ENCODE data around the gene IL3RA.
A peak's percentile ranks its signal among the peaks of the same experiment; 100 is the strongest.
"Not testable (repeated sequence)": the region's sequence is repeated elsewhere in the genome, so short reads cannot be mapped to it uniquely, and the experiment has no call there.

Gene IL3RA
- long read RNA-seq, donor 1, partial matches to known transcripts = 1,102 of 1,144 reads
- long read RNA-seq, donor 1, other reads (novel, unspliced or antisense) = 41 of 1,144 reads
- long read RNA-seq, donor 2, partial matches to known transcripts = 985 of 1,036 reads
- long read RNA-seq, donor 2, other reads (novel, unspliced or antisense) = 50 of 1,036 reads
- long read RNA-seq, donor 3, partial matches to known transcripts = 527 of 536 reads
- long read RNA-seq, donor 3, other reads (novel, unspliced or antisense) = 9 of 536 reads
- long read RNA-seq, donor 4, partial matches to known transcripts = 928 of 970 reads
- long read RNA-seq, donor 4, other reads (novel, unspliced or antisense) = 40 of 970 reads
- long read RNA-seq, donor 5, partial matches to known transcripts = 1,463 of 1,523 reads
- long read RNA-seq, donor 5, other reads (novel, unspliced or antisense) = 58 of 1,523 reads
- long read RNA-seq, donor 6, partial matches to known transcripts = 1,122 of 1,174 reads
- long read RNA-seq, donor 6, other reads (novel, unspliced or antisense) = 52 of 1,174 reads
- long read RNA-seq, donor 7, partial matches to known transcripts = 1,575 of 1,637 reads
- long read RNA-seq, donor 7, other reads (novel, unspliced or antisense) = 61 of 1,637 reads
- long read RNA-seq, donor 8, partial matches to known transcripts = 975 of 1,008 reads
- long read RNA-seq, donor 8, other reads (novel, unspliced or antisense) = 33 of 1,008 reads

DNA sequence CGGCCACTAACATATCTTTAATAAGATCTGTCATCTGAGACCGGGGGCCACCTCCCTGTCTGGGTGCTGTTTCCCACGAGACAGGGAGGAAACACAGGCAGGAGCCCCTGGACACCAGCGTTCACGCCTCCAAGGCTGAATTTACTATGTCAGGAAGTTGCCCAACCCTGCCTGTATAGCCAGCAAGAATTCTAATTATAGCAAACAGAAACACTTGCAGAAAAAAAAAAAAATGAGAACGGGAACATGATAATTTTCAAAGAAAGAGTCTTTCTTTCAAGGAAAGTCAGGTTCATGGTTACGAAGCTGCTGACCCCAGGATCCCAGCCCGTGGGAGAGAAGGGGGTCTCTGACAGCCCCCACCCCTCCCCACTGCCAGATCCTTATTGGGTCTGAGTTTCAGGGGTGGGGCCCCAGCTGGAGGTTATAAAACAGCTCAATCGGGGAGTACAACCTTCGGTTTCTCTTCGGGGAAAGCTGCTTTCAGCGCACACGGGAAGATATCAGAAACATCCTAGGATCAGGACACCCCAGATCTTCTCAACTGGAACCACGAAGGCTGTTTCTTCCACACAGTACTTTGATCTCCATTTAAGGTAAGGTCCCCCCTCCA lies at the start of gene IL3RA:
Gene IL3RA, plus strand, starts transcription at position 455 of the 613 bp plus-strand sequence. CDS start 4,981 bp downstream, outside the sequence.
- DNase-seq = peak; percentile 22

DNA sequence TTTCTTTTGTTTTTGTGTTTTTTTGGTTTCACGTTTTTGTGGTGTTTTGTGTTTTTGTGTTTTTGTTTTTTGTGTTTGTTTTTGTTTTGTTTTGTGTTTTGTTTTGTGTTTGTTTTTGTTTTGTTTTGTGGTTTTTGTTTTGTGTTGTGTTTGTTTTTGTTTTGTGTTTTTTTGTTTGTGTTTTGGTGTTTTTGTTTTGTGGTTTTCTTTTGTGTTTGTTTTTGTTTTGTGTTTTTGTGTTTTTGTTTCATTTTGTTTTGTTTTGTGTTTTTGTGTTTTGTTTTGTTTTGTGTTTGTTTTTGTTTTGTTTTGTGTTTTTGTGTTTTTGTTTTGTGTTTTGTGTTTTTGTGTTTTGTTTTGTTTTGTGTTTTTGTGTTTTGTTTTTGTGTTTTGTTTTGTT lies 47.0 kb upstream of the IL3RA start:
- no peak for DNase-seq

DNA sequence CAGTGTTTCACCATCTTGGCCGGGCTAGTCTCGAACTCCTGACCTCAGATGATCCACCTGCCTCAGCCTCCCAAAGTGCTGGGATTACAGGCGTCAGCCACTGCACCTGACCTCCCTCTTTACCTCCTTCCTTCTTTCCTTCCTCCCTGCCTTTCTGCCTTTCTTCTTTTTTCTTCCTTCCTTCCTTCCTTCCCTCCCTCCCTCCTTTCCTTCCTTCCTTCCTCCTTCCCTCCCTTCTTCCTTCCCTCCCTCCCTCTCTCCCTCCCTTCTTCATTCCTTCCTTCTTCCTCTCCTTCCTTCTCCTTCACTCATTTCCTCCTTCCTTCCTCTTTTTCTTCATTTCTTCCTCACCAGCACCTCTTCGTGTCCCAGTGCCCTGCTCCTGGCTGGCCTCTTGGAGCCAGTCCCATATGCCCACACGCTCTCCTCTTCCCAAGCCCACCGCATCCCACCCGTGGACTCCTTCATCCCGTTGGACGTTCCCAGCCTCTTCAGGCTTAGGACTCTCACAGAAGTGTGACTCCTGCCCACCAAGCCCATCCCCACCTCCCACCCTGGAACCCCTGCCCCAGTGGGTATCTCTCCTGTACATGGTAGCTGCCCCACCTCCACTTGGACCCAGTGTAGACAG lies 45.4 kb upstream of the IL3RA start:
- DNase-seq = no peak

DNA sequence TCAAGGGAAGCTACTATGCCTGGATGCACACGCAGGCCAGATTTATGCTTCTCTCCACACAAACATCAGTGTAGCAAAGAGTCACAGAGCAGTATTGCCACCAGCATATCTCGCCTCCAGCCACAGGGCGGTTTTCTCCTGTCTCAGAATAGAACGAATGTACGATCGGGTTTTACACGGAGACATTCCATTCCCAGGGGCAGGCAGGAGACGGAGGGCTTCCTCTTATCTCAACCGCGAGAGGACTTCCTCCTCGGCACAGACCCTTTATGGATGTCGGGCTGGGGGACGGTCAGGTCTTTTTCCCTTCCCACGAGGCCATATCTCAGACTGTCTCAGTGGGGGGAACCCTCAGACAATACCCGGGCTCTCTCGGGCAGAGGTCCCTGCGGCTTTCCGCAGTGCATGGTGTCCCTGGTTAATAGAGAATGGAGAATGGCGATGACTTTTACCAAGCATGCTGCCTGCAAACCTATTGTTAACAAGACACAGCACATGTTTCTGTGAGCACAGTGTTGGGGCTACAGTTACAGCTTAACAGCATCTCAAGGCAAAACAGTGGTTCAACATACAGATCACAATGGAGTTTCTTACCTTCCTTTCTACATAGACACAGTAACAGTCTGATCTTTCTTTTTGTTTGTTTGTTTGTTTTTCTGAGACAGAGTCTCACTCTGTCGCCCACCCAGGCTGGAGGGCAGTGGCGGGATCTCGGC lies 43.9 kb upstream of the IL3RA start:
- DNase-seq = peak; percentile 29

DNA sequence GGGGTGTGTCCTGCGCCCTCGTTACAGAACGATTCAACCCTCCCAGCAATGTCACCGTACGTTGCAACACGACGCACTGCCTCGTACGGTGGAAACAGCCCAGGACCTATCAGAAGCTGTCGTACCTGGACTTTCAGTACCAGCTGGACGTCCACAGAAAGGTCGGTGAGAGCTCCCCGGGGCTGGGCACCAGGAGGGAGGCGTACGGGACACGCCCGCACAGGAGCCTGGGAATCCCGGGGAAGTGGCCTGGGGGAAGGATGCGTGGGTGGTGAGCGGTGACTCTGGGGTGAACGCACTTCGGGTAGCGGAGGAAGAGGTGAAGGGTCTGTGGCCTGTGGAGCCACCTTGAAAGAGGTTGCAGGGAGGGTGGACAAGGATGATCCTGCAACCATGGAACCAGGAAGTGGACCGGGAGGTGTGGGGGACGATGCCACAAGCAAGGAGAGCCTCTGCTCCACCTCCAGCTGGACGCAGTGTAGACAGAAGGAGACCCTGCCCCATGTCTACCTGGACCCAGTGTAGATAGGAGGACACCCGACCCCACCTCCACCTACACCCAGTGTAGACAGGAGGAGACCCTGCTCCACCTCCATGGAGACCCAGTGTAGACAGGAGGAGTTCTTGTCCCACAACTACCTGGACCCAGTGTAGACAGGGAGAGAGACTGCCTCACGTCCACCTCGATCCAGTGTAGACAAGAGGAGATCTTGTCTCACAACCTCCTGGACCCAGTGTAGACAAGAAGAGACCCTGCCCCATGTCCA lies 42.1 kb upstream of the IL3RA start:
- no peak for DNase-seq

GRCh38 chrX:1295550-1295949 lies 41.0 kb upstream of the IL3RA start:
- DNase-seq = no peak

DNA sequence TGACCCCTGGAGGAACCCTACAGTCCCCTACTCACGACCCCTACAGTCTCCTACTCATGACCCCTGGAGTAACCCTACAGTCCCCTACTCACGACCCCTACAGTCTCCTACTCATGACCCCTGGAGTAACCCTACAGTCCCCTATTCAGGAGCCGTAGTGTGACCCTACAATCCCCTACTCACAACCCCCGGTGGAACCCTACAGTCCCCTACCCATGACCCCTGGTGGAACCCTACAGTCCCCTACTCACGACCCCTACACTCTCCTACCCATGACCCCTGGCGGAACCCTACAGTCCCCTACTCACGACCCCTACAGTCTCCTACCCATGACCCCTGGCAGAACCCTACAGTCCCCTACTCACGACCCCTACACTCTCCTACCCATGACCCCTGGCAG lies 39.0 kb upstream of the IL3RA start:
- not testable (repeated sequence) for DNase-seq

- DNase-seq = no peak
Measured at GRCh38 chrX:1300449-1300848, 36.1 kb upstream of the IL3RA start.

DNA sequence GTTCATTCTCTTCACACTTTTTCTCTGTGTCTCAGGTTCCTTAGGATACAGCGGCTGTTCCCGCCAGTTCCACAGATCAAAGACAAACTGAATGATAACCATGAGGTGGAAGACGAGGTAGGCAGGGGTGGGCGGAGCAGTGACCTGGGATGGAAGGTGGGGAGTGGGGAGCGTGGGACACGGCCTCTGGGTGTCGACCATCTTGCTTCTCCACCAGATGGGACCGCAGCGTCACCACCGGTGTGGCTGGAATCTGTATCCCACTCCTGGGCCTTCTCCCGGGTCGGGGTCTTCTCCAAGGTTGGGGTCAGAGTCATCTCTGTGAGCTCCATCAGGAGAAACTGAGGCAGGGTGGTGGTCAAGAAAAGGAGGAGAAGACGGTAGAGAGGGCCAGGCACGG lies 31.2 kb upstream of the IL3RA start:
- DNase-seq = no peak

DNA sequence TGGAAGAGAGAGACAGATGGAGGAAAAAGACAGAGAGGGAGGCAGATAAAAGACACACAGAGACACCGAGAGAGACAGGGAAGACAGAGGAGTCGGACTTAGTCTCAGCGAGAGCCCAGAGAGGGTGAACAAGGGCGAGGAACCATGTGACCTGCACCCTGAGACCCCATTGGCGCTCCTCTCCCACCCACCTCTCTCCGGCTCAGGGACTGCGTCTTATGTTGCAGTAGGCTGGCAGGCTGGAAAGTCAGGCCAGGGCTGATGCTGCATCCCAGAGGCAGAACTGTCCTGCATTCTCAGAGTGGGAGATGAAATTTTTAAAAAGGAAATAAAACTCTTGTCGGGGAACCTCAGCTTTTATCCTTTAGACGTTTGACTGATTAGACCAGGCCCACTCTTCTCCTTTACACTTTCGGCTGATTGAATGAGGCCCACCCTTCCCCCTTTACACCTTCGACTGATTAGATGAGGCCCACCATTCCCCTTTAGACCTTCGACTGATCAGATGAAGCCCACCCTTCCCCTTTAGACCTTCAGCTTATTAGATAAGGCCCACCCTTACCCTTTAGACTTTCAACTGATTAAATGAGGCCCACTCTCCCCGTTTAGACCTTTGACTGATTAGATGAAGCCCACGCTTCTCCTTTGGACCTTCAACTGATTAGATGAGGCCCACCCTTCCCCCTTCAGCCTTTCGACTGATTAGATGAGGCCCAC lies 29.5 kb upstream of the IL3RA start:
- no peak for DNase-seq

- no peak for DNase-seq
Measured at GRCh38 chrX:1307626-1308340, 28.8 kb upstream of the IL3RA start.

DNA sequence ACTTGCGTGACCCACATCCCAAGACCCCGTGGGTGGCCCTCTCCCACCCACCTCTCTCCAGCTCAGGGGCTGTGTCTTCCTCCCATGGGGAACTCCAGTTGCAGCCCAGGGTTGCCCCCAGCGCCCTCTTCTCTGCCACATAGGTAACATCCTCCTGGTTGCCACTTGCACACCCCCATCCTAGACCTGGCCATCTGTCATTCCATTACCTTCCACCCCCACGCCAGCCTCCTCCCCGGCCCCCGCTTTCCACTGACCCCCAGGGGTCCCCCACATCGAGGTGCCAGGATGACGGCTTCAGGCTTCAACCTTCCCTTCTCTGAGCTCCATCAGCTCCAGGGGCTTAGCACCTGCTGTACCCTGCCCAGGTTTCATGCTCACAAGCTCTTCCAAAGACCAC lies 28.1 kb upstream of the IL3RA start:
- no peak for DNase-seq

DNA sequence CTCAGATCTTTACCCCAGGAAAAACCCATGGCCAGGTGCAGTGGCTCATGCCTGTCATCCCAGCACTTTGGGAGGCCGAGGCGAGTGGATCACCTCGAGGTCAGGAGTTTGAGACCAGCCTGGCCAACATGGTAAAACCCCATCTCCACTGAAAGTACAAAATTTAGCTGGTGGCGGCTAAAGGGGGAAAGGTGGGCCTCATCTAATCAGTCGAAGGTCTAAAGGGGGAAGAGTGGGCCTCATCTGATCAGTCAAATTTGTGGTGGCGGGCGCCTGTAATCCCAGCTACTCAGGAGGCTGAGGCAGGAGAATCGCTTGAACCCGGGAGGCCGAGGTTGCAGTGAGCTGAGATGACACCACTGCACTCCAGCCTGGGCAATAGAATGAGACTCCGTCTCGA lies 27.7 kb upstream of the IL3RA start:
- not testable (repeated sequence) for DNase-seq

- no peak for DNase-seq
Measured at GRCh38 chrX:1313788-1314187, 22.8 kb upstream of the IL3RA start.

GRCh38 chrX:1316527-1316926 lies 20.1 kb upstream of the IL3RA start:
- DNase-seq = no peak

DNA sequence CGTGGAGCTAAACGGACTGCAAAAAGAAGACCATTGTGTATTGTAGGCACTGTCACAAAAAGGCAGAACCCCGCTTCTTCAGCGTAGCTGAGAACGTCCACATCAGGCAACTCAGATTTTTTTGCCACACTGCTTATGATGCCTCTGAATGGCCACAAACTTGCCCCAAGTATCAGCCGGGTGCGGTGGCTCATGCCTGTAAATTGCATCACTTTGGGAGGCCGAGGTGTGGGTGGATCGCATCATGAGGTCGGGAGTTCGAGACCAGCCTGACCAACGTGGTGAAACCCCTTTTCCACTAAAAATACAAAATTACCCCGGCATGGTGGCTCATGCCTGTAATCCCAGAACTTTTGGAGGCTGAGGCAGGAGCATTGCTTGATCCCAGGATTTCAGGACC lies 14.9 kb upstream of the IL3RA start:
- no peak for DNase-seq

- no peak for DNase-seq
Measured at GRCh38 chrX:1322393-1322792, 14.2 kb upstream of the IL3RA start.

DNA sequence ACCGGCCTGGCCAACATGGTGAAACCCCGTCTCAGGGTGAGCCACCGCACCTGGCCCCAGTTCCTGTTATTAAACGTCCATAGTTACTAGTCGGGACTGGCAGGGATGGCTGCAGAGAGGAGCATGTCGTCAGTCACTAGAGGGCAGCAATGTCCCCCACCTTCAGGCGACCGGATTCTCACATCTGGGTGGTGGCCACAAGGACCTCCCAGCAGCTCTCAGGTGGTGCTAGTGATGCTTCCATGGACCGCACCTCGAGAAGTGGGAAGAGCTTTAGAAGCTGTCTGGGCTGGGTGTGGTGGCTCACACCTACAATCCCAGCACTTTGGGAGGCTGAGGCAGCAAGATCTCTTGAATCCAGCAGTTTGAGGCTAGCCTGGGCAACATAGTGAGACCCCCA lies 13.3 kb upstream of the IL3RA start:
- no peak for DNase-seq

DNA sequence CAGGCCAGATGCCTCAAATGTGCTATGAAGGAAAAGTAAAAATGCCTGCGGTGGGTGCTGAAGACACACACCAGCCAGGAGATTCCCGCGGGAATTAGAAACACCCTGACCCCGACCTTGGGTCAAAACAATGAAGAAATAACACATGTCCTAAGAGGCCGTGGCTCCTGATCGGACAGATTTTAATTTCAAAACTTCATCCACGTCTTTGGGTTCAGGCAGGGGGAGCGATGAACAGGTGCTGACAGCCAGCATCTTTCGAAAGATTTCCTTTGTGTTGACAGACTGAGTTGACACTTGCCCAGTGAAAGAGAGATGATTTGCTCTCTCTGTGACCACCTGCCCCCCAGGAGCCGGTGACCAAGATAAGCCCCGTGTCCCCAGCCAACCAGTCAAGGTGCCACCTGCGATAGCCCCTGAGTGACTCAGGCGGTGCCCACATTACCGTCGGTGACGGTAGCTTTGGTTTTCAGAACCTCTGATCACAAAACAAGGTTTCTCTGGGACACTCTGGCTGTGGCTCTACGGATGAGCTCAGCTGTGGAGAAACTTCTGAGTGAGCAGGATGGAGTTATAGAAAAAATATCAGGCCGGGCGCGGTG lies 11.0 kb upstream of the IL3RA start:
- DNase-seq = no peak

All from right kidney (tissue), 9 donors.